ENCODE data around the gene NUDT14.

Gene NUDT14

GRCh38 chr14:105132921-105133654 lies 48.0 kb downstream of the NUDT14 start:
- no peak for DNase-seq (ENCODE audit: low read depth)

- DNase-seq (ENCODE audit: low read depth): no peak
Measured at GRCh38 chr14:105131241-105131640, 49.9 kb downstream of the NUDT14 start.

DNA sequence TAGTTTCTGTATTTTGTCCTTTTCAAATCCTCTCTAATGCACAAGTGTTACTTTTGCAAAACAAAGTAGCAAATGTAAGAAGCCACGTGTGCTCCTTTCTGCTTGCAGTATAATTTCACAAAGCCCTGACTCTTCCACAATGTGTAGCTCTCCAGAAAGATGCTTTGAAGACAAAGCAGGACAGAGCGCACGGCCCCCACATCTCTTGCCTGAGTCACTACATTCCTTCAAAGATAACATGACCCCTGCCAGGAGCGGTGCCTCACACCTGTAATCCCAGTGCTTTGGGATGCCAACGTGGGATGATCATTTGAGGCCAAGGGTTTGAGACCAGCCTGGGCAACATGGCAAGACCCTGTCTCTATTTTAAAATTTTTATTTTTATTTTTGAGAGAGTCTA lies 53.1 kb downstream of the NUDT14 start:
- DNase-seq (ENCODE audit: low read depth): no peak

- DNase-seq (ENCODE audit: low read depth): no peak
Measured at GRCh38 chr14:105126981-105127329, 54.2 kb downstream of the NUDT14 start.

DNA sequence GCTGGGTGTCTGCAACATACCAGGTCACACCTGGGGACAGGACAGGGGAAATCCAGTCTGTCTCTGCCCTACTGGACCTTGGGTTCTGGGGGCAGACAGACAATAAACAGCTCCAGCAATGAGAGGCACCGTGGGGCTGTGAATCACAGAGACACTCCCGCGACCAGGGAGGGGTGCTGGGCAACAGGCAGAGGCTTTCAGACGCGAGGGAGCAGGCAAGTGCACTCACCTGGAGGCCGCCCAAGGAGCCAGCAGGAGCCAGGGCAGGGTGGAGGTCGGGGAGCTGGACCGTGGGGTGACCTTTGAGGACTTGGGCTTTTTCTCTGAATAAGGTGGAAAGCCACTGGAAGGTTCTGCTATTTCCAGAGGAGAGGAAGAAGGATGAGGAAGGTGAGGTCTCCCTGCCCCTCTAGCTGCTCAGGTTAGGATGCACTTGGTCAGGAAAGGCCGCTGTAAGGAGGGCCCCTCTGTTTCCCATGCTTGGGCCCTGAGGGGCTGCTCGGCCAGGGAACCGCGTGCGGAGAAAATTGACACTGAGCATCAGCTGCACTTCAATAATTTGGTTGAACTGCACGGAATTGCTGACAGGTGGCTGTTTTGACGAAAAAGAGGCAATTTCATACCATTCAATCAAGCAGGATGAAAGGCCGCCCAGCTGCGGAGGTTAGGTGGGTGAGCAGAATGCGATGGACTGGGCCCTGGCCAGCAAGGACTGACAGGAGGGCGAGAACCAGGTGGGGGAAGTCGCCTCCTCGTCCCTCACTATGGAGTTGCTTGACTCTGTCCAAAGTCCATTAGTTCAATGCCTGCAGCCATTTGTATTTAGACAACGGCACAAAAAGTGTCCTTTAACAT lies 54.8 kb downstream of the NUDT14 start:
- DNase-seq (ENCODE audit: low read depth): no peak

DNA sequence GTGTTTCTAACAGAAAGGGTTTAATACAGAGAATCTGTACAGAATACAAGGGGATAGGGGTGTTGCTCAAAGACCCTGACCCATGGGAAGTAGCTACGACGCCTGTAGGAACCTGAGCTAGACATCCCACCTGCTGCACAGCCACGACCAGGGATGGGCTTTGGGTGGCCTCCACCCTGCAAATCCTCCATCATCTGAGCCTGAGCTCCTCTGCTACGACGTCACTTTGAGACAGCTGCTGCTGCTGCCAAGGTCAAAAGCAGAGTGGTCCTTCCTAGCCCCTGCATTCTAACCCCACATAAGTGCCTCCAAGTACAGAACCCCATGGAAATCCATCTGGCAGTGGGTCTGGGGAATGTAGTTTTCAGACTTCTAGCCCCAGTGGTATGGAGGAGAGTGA lies 56.3 kb downstream of the NUDT14 start:
- no peak for DNase-seq (ENCODE audit: low read depth)

DNA sequence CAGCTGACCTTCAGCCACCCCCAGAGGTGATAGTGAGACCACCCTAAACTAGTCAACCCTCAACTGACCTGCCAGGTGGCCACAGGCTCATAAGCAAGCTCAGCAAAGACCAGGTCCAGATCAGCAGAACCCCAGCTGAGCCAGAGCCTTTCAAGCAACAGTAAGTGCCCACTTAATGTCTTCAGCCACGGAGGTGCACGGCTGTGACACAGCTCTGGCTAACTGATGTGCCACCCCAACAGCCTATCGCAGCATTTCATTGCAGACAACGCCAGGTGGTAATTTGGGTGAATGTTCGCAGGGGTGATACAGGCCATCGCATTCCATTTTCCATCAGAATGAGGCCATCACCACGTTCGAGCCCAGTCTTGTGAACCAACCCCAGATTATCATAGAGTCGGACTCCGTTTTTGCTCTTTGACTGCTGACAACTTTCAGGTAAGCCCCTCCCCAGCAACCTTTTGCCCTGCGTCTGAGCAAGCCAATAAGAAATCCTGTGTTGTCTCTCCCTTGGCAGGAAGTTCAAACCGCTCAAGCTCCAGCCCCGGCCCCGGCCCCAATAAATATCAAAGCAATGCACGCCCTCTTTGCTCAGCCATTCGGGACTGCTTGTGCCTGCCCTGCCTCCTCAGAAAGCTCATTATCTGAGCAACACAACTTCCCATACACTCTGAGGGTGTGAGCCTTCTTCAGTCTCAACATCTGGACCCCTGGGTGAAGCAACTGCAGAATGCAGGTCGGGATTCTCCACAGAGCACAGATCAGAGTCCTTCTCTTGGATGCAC lies 56.9 kb downstream of the NUDT14 start:
- no peak for DNase-seq (ENCODE audit: low read depth)

DNA sequence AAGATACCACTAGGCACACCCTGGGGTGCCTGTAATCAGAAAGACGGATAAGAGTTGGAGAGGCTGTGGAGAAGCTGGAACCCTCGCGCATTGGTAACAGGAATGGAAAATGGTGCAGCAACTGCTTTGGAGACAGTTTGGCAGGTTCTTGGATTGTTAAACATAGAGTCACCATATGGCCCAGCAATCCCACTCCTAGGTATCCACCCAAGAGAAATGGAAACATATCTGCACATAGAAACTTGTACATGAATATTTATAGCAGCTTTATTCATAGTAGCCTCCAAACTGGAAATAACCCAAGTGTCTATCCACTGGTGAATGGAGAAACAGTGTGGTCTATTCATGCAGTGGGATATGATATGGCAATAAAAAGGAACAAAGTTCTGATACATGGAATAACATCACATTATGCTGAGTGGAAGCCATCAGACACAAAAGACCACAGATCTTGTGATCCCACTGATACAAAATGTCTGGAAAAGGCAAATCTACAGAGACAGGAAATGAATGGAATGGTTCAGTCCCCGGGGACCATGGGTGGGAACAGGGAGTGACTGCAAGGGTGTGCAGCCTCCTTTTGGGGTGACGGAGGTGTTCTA lies 57.9 kb downstream of the NUDT14 start:
- DNase-seq (ENCODE audit: low read depth): no peak

Measured in activated gamma-delta T cell treated with anti-CD3 and anti-CD28 coated beads, Interleukin-2, amount 50 U/mL, for 16 hours (primary cell).